GM21825 (cell line): ENCODE measurements around the gene INPP5E.

Experiments used
- ATAC-seq: cut with Tn5 transposase; IDR thresholded peaks from one replicate; pipeline ENCODE4 v1.9.1; 2021; ENCODE audit warnings: mild to moderate bottlenecking, moderate library complexity; ENCODE audit not compliant: unreplicated experiment

The INPP5E gene

DNA sequence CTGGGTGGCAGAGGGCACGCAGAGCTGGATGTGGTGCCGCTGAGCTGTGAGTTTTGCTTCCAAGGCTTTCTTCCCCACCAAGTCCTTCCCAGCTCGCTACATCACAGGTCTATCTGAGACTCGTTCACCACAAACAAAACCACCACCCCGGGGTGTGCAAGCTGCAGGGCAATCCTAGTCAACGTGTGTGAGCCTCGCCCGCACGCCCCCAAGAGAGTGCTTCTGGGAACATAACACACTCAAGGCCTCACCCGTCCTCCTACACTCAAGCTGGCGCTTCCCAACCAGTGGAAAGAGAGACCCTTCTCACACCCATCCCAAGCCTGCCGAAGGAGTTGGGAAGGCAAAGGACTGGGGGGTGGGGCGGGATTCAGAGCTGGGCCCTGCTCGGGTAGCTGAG, 50.2 kb downstream of the INPP5E start:
- ATAC-seq = no peak

DNA sequence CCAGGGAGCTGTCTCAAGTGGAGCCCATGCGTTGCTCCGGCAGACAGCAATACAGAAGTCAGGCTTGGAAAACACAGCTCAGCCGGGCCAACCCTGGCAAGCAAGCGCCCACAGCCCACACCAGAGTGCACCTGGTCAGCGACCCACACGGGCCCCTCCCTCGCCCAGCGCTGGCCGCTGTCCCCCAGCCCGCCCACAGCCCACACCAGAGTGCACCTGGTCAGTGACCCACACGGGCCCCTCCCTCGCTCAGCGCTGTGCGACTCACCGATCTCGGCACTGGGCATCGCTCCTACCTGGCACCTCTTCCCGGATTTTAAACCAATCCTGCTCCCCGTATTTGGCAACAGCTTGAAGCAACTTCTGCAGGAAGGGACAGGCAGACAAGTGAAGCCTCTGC, 52.4 kb downstream of the INPP5E start:
- ATAC-seq = no peak

GRCh38 chr9:136386018-136386417, 53.6 kb downstream of the INPP5E start:
- ATAC-seq = no peak

- ATAC-seq = no peak
Observed at GRCh38 chr9:136385015-136385414, 54.6 kb downstream of the INPP5E start.

DNA sequence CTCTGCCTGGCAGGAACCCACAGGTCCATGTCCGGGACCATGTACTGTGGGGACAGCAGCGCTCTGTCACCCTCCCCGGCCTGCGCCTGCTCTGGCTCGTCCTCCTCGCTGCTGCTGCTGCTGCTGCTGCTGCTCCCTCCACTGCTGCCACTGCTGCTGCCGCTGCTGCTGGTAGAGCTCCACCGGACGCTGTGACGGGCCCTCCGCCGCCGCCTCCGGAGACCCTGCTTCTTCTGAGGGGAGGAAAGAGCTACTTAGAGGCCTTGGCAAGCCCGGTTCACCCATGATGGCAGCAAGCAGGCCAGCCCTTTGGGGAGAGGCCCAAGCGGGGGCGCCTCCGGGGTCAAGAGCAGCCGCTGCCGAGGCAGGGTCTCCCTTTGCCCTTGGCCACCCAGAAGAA, 56.2 kb downstream of the INPP5E start:
- no peak for ATAC-seq

GRCh38 chr9:136381966-136382513, 57.6 kb downstream of the INPP5E start:
- ATAC-seq = no peak

DNA sequence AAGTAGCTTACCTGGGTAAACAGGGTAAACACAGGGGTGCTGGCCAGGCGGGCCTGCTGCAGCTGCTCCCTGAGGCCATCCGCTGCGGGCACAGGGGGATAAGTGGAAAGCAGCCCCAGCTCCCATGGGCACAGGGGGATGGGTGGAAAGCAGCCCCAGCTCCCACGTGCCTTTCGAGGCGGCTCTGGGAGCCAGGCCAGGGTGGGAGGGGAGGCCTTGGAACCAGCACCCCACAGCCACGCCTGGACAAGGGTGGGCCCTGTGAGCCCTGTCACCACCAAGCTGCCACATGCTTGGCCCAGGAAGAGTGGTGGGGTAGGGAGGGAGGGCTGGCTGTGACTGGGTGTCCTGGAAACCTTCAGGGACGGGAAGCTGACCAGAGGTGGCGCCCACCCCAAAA, 58.3 kb downstream of the INPP5E start:
- no peak for ATAC-seq

GRCh38 chr9:136380381-136380780, 59.3 kb downstream of the INPP5E start:
- no peak for ATAC-seq

- ATAC-seq = no peak
Observed at GRCh38 chr9:136379891-136380290, 59.8 kb downstream of the INPP5E start.

DNA sequence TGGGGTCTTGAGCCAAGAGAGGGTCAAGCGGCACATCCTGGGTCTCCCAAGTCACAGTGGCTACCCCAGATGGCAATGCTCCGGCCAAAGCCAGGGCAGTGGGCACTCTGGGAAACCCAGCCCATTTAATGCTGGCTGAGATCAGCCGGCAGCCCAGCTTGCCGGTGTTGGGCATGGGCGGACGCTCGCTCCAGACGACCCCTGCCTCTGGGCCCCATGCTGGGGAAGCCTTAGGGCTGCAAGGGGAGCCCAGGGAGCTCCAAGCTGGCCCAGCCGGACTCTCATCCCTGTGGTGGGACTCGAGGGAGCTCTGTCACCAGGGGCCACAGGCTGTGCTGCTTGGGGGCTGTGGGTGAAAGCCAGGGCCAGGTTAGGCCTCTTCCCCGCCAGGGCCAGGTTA, 60.2 kb downstream of the INPP5E start:
- no peak for ATAC-seq

GRCh38 chr9:136379003-136379287, 60.7 kb downstream of the INPP5E start:
- no peak for ATAC-seq
